HG03558 (cell line): ENCODE data around the gene VDR.
"Not testable (repeated sequence)": the region's sequence is repeated elsewhere in the genome, so short reads cannot be mapped to it uniquely, and the experiment has no call there.

Experiments used
- ATAC-seq: cut with Tn5 transposase; IDR thresholded peaks from one replicate; pipeline ENCODE4 v1.9.1; 2021; ENCODE audit warnings: moderate number of reproducible peaks; ENCODE audit not compliant: unreplicated experiment; ENCODE audit errors: extremely low read depth

VDR gene

DNA sequence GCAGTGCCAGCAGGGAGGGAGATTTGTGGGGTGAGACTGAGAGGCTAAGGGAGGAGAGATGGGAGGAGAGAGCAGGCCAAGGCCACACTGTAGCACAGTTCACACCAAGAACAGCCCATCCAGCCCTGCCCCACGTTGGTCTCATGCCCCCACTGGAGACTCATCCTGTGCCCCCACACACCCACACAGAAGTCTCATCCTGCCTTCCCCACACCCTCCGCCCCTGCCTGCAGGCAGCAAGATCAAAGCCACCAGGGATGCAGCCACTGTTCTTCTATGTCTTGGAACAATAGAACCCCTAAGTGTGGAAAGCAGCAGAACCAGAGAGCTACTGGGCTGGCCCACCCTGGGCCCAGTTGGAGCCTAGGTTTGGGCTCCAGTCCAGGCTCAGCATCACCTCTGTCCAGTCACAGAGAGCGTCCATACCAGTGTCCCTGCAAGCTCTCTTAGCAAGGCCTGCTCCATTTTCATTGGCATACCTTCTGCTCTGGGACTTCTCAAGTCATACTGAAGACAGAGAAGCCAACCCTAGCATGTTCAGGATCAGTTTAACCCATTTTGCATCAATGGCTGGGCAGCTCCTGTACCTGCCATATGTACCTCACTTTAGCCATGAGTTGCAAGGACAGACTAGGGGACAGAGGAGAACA lies 53.4 kb downstream of the VDR start:
- ATAC-seq: no peak

DNA sequence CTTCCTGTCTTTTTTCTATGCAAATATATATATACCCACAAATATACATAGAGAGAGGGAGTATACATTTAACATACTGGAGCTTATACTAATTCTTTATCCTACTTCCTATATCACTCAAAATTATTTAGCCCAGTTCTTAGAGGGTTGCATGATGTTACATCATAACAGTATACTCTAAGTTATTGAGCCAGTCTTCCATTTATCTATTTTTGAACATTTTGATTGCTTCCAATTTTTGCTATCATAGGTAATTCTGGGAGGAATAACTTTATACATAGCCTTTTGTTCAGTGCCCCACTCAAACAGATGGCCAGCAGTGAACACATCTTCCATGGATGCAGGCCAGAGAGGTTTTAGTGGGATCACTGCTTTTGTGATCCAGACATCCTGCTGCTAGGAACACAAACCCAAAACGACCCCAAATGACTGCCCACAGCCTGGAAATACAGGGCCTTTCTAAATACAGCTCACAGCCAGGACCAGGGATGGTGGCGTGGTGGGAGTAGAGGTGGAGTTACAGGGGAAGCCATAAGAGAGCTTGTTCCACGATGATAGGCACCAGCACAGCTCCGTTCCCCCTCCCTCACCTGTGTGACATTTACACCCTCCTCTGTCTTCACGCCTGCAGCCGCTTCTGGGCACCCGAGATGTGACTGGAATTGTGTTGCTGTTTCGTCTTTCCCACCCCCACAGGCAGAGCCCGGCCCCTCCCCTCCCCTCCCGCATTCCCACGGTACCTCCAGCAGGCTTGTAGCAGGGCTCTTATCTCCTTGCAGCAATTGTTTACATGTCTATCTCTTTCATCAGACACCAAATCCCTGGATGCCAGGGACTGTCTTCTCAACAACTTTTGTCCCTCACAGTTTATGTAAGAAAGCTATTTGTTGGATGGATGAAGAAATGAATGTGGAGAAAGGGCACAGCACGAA lies 54.4 kb downstream of the VDR start:
- no peak for ATAC-seq

DNA sequence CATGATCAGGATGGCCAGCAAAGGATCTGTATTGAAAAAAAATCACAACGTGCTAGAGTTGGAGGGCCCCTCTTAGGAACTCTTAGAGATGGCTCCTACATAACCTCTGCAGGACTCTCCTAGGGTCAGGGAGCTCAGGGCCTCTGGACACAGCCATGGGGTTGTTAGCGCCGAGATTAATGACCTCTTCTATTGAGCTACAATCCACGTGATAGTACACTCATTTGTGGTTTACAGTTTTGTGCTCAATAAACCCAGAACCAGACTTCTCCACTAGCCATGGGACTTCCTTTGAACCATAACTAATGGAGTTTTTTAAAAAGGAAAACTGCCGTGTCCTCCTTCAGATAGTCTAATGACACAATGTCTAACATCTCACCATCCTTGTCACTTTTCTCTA lies 55.5 kb downstream of the VDR start:
- ATAC-seq: no peak

DNA sequence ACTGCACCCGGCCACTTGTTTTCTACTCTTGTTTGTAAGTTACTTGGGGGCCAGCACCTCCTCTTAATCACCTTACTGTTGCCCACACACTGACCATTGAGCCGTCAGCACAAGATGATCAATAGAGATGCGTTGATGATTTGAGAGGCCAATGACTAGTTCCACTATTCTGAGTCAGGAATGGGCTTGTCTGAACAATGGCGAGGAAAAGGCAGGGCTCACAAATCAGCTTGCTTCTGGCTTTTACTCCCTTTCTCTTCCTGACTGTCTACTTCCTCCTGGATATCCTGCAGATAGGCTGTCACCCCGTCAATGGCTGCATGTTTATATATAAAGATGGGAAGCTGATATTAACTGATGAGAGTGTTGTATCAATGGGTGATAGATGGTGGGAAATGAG lies 55.9 kb downstream of the VDR start:
- ATAC-seq: no peak

DNA sequence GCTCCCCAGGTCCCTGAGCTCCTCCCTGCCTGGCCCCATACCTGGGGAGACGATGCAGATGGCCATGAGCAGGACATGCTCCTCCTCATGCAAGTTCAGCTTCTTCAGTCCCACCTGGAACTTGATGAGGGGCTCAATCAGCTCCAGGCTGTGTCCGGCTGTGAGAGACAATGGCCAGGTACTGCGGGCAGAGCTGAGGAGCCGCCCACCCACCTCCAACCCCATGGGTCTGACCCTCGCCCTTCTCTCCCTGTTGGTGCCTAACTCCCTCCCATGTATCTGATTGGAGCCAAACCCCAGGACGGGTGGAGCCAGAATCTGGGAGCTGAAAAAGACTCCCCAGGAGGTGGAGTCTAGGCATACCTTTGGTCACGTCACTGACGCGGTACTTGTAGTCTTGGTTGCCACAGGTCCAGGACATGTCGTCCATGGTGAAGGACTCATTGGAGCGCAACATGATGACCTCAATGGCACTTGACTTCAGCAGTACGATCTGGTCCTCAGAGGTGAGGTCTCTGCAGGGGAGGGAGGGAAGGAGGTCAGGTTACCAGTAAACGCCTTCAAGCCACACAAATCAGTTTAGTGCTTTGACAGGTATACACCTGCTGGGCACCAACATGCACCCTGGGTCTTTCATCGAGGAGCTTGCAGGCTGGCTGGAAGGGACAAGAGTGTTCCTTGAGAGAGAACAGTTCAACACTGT lies 58.3 kb downstream of the VDR start:
- no peak for ATAC-seq

DNA sequence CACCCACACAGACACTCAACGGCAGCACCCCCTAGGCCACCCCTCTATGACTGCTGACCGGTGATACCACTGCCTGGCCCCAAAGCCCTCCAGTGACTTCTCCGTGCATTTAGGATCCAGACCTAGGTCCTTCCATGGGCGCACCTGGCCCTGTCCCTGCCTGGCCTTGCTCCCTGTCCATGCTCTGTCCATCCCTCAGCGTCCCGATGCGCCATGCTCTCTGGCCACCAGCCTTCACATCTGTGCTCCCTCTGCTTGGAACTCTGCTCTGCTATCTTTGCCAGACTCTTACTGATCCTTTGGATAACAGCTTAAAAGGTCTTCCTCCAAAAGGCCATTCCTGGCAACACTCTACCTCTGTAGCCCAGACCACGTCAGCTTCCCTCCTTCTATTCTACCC lies 59.7 kb downstream of the VDR start:
- ATAC-seq: no peak

DNA sequence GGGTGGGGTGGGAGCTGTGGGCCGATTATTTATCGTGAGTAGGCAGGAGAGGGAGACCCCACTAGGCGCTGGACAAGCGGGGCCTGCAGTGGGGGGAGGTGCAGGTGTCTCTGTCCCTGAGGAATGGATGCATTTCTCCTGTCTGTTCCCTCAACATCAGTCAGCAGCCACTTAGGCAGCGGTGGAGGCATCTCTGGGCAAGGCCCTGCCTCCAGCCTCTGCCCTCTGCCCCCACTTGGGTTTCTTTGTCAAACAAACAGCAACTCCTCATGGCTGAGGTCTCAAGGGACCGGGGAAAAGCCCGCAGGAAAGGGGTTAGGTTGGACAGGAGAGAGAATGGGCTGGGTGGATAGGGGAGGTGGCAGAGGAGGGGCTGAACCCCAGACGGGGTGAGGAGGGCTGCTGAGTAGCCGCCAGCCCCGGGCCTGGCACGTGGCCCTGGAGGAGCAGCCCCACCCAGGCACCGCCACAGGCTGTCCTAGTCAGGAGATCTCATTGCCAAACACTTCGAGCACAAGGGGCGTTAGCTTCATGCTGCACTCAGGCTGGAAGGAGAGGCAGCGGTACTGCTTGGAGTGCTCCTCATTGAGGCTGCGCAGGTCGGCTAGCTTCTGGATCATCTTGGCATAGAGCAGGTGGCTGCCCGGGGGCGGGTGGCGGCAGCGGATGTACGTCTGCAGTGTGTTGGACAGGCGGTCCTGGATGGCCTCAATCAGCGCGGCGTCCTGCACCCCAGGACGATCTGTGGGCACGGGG lies 60.4 kb downstream of the VDR start:
- ATAC-seq: no peak

DNA sequence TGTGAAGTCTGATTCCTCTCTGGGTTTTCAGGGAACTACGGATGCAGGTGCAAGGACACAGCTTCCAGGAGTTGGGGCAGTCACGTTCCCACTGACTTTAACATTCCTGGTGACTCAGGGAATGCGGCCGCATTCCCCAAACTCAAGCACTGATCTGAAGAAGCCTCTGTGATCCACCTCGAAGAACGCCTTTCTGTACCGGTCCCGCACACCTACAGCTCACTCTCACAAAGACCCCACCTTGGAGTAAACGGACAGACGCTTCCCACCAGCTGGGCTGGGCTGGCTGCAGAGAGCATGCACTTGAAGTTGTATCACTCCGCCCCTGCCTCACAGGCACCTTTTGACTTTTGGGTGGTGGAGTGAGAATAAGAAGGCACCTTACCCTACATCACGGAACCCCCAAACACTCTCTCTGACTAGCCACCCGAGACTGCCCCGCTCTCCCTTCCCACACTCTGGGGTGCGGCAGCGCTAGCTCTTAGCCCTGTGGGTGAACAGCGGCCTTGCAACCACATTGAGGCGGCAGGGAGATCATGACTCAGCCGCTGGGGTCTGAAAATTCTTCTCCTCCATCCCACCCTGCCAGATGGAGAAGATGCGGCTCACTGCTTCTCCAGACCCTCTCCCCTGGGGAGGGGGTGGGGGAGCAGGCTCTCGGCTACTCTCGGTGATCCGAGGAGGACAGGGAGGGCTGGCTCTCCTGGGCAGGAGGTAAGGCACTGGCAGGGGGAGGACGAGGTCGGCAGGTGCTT lies 61.4 kb downstream of the VDR start:
- ATAC-seq: no peak

DNA sequence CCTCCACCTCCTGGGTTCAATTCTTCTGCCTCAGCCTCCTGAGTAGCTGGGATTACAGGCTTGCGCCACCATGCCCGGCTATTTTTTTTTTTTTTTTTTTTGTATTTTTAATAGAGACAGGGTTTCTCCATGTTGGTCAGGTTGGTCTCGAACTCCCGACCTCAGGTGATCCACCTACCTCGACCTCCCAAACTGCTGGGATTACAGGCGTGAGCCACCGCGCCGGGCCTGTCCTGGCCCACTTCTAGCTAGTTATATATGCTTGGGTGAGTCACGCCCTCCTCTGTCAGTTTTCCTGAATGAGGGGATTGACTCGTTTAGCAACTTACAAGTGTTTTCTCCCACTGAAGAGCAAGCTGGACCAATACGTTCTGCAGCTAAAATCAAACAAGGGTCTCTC lies 62.3 kb downstream of the VDR start:
- ATAC-seq: not testable (repeated sequence)

DNA sequence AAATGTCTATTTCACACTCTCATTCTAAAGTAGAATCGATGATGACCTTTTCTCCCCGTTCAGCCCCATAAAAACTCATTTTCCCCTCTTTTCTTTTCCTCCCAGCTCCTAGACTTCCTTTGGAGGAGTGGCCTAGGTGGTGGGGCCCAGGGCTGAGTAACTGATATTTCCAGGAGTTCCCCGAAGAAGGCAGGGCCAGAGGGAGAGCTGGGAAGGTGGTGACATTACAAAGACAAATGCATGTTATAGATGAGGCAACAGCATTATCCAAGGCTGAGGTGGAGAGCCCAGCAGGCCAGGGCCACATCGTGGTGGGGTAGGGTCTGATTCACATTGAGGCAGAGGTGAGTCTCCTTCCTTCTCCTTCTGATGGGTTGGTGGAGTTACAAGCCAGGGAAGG lies 62.9 kb downstream of the VDR start:
- ATAC-seq: no peak

DNA sequence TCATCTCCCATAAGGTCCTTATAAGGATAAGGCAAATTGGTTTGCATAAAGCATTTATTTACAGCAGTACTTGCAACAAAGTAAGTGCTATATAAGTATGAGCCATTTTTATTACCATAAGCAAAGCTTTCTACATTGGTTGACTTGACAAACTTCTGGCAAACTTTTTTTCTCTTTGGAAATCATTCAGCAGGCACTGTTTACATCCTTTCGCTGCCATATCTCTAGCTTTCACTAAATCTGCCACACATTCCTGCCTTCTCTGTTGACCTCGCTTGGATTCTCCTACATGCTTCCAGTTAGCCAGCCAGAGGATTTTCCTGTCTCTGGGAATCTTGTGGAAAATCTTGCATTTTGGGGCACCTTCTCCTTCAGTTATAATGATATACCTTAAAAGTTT lies 63.3 kb downstream of the VDR start:
- no peak for ATAC-seq

DNA sequence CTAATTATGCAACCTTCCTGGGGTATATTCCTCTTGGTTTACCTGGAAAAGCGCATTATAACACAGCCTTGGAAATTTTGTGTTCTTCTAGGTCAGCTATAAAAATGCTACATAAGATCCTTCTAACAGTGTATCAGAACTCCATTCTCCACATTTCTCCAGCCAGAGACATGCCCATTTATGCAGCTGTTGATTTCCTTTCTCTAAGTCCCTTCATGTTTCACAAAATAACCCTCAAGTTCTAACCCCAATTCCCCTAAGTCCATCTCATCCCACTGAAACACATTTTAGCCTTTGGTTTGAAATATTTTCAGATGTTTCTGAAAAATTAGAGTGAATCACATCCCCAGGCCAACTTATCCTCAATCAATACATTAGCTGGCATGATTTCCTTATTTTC lies 64.2 kb downstream of the VDR start:
- no peak for ATAC-seq

DNA sequence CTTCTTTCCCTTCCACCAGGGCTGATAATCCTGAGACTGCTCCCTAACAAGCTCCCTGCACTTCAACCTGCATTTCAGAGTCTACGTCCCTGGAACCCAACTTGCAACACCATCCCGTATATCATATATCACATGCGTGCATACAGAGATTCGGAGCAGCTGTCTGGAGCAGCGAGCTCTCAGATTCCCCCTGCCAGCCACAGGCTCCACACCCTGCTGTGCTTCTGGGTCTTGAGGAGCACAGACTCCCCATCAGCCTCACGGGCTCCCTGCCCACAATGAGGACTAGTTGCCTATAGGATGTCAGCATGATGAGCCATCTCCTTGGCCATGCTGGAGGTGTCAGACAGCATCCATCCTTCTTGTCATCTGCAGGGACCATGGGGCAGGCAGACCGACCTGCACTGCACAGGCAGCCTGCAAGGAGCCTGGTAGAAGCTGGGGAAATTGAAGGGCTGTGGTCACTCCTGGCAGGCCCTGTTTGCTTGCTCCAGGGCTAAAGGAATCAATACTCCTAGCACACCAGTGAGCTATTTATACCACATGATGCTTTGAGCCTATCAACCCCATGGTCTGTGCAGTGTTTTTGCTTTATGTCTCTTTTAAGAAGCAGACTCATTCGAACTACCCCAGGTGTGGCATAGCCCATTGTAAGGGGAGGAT lies 65.4 kb downstream of the VDR start:
- no peak for ATAC-seq

DNA sequence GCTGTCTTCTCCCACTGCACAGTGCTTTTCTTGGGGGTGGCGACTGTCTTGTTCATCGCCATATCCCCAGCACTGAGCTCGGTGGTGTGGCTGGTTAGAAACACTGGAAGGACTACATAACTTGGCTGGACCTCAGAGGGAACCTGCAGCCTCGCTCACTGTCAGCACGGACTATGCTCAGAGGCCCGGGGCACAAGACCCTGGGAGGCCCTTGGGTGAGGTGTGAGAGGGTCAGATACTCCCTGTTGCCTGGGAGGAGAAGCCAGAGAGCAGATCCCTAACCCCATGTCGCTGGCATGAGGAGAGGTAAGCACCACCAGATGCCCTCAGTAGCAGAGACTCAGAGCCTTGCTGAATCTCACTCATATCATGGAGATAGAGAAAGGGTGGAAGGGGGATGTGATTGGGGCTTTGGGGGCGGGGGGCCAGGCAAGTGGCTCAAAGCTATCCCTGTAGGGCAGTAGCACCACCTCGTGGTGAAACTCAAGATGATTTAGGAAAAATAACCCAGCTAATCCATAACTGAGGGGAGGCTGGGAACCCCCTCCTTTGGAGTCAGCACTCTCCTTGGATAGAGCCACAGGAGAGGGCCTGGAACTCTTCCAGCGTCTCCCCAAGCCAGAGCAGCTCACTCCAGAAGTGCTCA lies 66.4 kb downstream of the VDR start:
- ATAC-seq: no peak

DNA sequence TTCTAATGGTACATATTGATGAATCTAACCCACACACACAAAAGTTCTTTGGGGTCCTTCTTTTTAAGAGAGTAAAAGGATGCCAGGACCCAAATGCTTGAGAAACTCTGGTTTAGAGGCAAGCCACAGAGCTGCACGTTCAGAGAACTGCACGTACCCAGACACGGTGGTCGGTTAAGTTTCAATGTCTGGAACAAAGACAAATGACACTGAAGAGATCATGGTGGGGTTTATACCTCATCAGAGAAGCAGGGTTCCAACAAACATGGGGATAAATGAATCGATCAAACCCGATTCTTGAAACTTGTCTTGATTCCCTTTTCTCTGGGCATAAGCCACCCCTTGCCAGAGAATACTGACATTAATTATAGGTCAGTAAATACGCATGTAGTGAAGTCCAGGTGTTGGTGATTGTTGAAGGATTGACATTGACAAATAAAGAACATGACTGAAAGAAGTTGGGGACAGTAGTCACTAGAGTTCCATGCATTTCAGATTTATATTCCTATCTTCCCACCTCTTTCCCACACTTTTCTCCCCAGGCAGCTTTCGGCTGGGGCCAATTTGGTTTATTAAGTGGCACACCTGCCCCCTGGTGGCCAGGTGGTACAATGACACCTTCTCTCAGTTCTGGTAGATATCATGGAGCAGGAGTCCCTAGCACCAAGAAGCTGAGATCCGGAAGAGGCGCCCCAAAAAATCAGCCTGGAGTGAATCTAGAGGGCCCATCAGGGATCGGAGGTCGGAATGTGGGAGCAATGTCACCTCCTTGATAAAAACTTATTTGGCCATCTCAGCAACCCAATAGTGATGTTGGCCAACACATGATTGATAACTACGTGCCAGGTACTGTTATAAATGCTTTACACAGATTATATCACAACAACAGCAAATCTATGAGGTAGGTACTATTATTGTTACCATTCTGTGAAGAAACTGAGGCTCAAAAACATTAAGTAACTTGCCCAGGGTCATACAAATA lies 67.3 kb downstream of the VDR start:
- no peak for ATAC-seq

DNA sequence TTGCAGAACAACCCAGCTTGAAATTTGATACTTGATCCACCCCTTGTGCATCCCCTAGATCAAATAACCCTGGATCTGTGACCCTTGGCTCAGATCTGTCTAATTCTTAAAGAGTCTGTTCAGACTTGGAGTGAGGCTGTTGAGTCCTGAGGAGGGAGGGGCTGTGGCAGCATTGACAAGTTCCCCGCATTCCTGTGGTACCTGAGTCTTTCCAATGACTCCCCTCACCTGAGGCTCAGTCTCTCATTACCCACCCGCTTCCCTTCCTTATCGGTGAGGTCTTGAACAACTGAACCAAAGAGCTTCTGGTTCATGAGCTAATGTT lies 69.0 kb downstream of the VDR start:
- ATAC-seq: no peak

DNA sequence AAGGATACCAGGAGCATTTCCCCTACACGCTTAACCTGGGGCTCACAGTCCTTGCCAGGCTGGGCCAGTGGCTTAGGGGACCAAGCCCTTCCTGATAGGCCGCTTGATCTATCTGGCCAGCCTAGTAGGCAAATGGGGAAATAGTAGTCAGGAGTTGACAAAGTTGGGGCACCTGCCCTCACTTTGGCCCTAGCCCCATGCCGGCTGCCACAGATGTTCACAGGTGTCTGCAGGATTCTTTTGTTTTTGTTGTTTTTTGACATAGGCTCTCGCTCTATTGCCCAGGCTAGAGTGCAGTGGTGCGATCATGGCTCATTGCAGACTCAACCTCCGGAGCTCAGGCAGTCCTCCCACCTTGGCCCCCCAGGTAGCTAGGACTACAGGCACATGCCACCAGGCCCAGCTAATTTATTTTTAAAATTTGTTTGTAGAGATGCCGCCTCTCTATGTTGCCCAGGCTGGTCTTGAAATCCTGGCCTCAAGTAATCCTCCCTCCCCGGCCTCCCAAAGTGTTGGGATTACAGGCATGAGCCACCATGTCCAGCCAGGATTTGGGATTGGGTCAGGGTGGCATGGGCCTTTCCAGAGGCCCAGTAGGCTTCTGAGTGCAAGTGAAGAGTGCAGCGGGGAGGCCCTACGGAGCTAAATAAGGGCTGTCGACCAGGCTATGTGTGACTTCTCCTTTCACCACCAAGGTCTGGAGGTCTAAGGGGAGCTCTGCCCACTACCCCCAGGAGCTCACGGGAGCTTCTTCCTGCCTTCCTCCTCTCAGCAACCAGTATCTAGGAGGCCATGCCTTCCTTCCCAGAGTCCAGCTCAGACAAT lies 69.6 kb downstream of the VDR start:
- no peak for ATAC-seq
